ENCODE results near the gene VPREB1. TPM values are rescaled to one million over a fixed set of nuclear protein-coding genes. Genes with fewer than 3 reads are reported as not detected.

VPREB1 gene
- total and polyA plus RNA-seq, 2 of the 4 experiments (the other 2 are of a cell fraction): not detected

GRCh38 chr22:22200569-22201184 is 43.9 kb upstream of the VPREB1 start:
- Histone ChIP-seq H2BK120ac (ENCODE audit: low read depth, low read length) (no peak overlapping the region), H3K23ac (ENCODE audit: low read depth, low read length) (no peak overlapping the region), H4K5ac (ENCODE audit: low read depth, low read length) (no peak overlapping the region), H2AK9ac (replicated peaks; ENCODE audit: low read depth, low read length, poor library complexity) (no peak overlapping the region), H3K14ac (replicated peaks; ENCODE audit: low read depth, low read length) (no peak overlapping the region), H4K8ac (ENCODE audit: low read depth in 2 of 2, low read length in 2 of 2) (no peak overlapping the region), H2BK5ac (ENCODE audit: low read depth, low read length, poor library complexity, severe bottlenecking) (no peak overlapping the region), H3K9ac (ENCODE audit: low read depth, low read length) (no peak overlapping the region), H3K18ac (ENCODE audit: low read depth, low read length) (no peak overlapping the region), H3K56ac (ENCODE audit: extremely low read depth, insufficient read depth, low read length) (no peak overlapping the region), H3K4me1 (ENCODE audit: control insufficient read depth, insufficient read depth, low read length) (no peaks in the 10 kb centered on the region), H3K27me3 (ENCODE audit: control insufficient read depth, insufficient read depth, low read length) (peaks cover 48% of the 10 kb centered on the region), H3K9me3 (ENCODE audit: control insufficient read depth, insufficient read depth, low read length) (no peaks in the 10 kb centered on the region), H2BK20ac (ENCODE audit: low read depth, low read length) (no peak overlapping the region), H2AK5ac (ENCODE audit: low read depth, low read length) (no peak overlapping the region), H3K4me2 (ENCODE audit: low read depth, low read length) (no peak overlapping the region), H3K27ac (ENCODE audit: insufficient read depth, low read length) (no peak overlapping the region), H3K9me1 (ENCODE audit: insufficient read depth, low read length) (no peaks in the 10 kb centered on the region), H2AFZ (replicated peaks; ENCODE audit: low read length, poor library complexity) (no peak overlapping the region), H4K91ac (ENCODE audit: insufficient read depth, low read depth, low read length) (no peak overlapping the region), H3K4me3 (ENCODE audit: insufficient read depth, low read depth, low read length) (no peak overlapping the region), H3K79me1 (ENCODE audit: low read depth in 1 of 2, low read length in 2 of 2) (no peaks in the 10 kb centered on the region), H2BK15ac (ENCODE audit: low read depth, low read length) (no peak overlapping the region), H4K20me1 (ENCODE audit: insufficient read depth, low read length) (no peaks in the 10 kb centered on the region), H3K4ac (ENCODE audit: low read depth, low read length) (no peak overlapping the region), H3K36me3 (ENCODE audit: control insufficient read depth, insufficient read depth, low read length) (no peaks in the 10 kb centered on the region)
- BruUV-seq (replicated peaks): no TSS peak
- dilution Hi-C loops (cut with HindIII; ENCODE audit: low sequenced_read_pairs, unreplicated experiment) (no loop called here), intact Hi-C loops (cut with micrococcal nuclease) (loop anchor here (10.0 kb wide), 1 partner anchor 124 kb away; no protein-coding TSS in a partner anchor), in situ Hi-C loops (cut with MboI; ENCODE audit: low sequenced_read_pairs) (no loop called here)
- ChIA-PET CTCF (no interaction called here), POLR2A (ENCODE audit: unreplicated experiment) (no interaction called here)
- DNase-seq (no peak), ATAC-seq (ENCODE audit: low read depth) (no peak)
- TF ChIP-seq MAFK (IDR thresholded peaks at IDR 0.05; ENCODE audit: low read depth, low read length) (no peak), NFE2L2 (IDR thresholded peaks at IDR 0.05; ENCODE audit: low read depth, low read length) (no peak), ELK1 (IDR thresholded peaks at IDR 0.05; ENCODE audit: borderline replicate concordance, low read depth, low read length) (no peak), POLR2A (IDR thresholded peaks at IDR 0.05; ENCODE audit: low read depth, low read length) (no peak)
- WGBS, 2 experiments (ENCODE audit: extremely low coverage in 2 of 2, insufficient read length in 1 of 2): no CpG with 5 or more reads among the region's 4 CpGs
